Esophagus mucosa (tissue), 1 donor: ENCODE results near the gene TTC23L. TPM values are rescaled to one million over a fixed set of nuclear protein-coding genes. Genes with fewer than 3 reads are reported as not detected.
"Not testable (repeated sequence)": the region's sequence is repeated elsewhere in the genome, so short reads cannot be mapped to it uniquely, and the experiment has no call there.

Source experiments
- ATAC-seq: fragments of 200-7000 bp; cut with Tn5 transposase; one replicate; pipeline ENCODE4 v1.9.1; 2020
- total RNA-seq: library from RNA; stranded (reverse); gene quantifications from one replicate; pipeline ENCODE4 v1.2.4, GENCODE V29; 2023
- donor health status: DM: yes; HTN: yes; CAD: no.

The TTC23L gene
- total RNA-seq, 1 donor from 2014 or later: not detected

GRCh38 chr5:34876275-34876674, 37.3 kb downstream of the TTC23L start:
- no peak for ATAC-seq

GRCh38 chr5:34881246-34881645, 42.3 kb downstream of the TTC23L start:
- no peak for ATAC-seq

- peak; percentile 85 for ATAC-seq
These were observed 47.6 kb downstream of the TTC23L start for GRCh38 chr5:34886392-34887119.

GRCh38 chr5:34889394-34889793, 50.4 kb downstream of the TTC23L start:
- no peak for ATAC-seq

- ATAC-seq: no peak
These were observed 53.0 kb downstream of the TTC23L start for GRCh38 chr5:34891981-34892380.

- no peak for ATAC-seq
These were observed 53.5 kb downstream of the TTC23L start for GRCh38 chr5:34892414-34892813.

- no peak for ATAC-seq
These were observed 55.8 kb downstream of the TTC23L start for GRCh38 chr5:34894716-34895115.

- ATAC-seq: no peak
These were observed 56.9 kb downstream of the TTC23L start for GRCh38 chr5:34895641-34896419.

GRCh38 chr5:34897646-34898045, 58.7 kb downstream of the TTC23L start:
- no peak for ATAC-seq

- ATAC-seq: peak; percentile 85
These were observed 59.4 kb downstream of the TTC23L start for GRCh38 chr5:34898258-34898895.

GRCh38 chr5:34899066-34899465, 60.1 kb downstream of the TTC23L start:
- no peak for ATAC-seq

- no peak for ATAC-seq
These were observed 61.7 kb downstream of the TTC23L start for GRCh38 chr5:34900652-34901051.

- no peak for ATAC-seq
These were observed 64.3 kb downstream of the TTC23L start for GRCh38 chr5:34903260-34903659.

- no peak for ATAC-seq
These were observed 66.6 kb downstream of the TTC23L start for GRCh38 chr5:34905564-34905963.

GRCh38 chr5:34913072-34913471, 74.1 kb downstream of the TTC23L start:
- ATAC-seq: no peak

GRCh38 chr5:34914671-34915138, 75.7 kb downstream of the TTC23L start:
- peak; percentile 9 for ATAC-seq

- peak; percentile 99 for ATAC-seq
These were observed 76.3 kb downstream of the TTC23L start, which contains the start of the genes BRIX1 and RAD1 for GRCh38 chr5:34915139-34915855. BRIX1 (plus strand) TSS chr5:34915711; CDS start chr5:34915739, 28 bp downstream. RAD1 (minus strand) TSS chr5:34915504; CDS start chr5:34914892, 612 bp downstream.

- peak; percentile 14 for ATAC-seq
These were observed 76.9 kb downstream of the TTC23L start for GRCh38 chr5:34915856-34916192.

GRCh38 chr5:34916518-34916917, 77.6 kb downstream of the TTC23L start:
- ATAC-seq: no peak

GRCh38 chr5:34918025-34918424, 79.1 kb downstream of the TTC23L start:
- ATAC-seq: no peak

GRCh38 chr5:34919077-34919476, 80.1 kb downstream of the TTC23L start:
- ATAC-seq: no peak

GRCh38 chr5:34923256-34923655, 84.3 kb downstream of the TTC23L start:
- ATAC-seq: not testable (repeated sequence)
